Liver (tissue), 9 donors: Measurements from ENCODE around the gene SLC43A3. TPM values are rescaled to one million over a fixed set of nuclear protein-coding genes. Genes with fewer than 3 reads are reported as not detected.

Experiments
- DNase-seq: peaks from one replicate; pipeline ENCODE4 v3.0.0-alpha.2; 2017; ENCODE audit warnings: low spot score
- H3K27ac ChIP-seq, 2 donors: one replicate each; pipeline ENCODE4 v1.7.0; 2013; ENCODE audit warnings: inconsistent platforms in 2 of 2, low read length in 2 of 2, control low read depth in 1 of 2, low read depth in 1 of 2, mild to moderate bottlenecking in 1 of 2
- H3K27me3 ChIP-seq, 4 donors: one replicate each; pipeline versions ENCODE4 v1.6.1 to v1.7.0; 2013; ENCODE audit warnings: low read length in 3 of 4, inconsistent platforms in 1 of 4, mild to moderate bottlenecking in 1 of 4, moderate library complexity in 1 of 4; ENCODE audit not compliant: control insufficient read depth in 4 of 4, insufficient read depth in 4 of 4
- H3K36me3 ChIP-seq, 4 donors: one replicate each; pipeline versions ENCODE4 v1.6.1 to v1.7.0; 2013; ENCODE audit warnings: low read length in 3 of 4, mild to moderate bottlenecking in 3 of 4, low read depth in 1 of 4, moderate library complexity in 1 of 4; ENCODE audit not compliant: control insufficient read depth in 4 of 4, insufficient read depth in 3 of 4
- H3K4me1 ChIP-seq, 4 donors: one replicate each; pipeline versions ENCODE4 v1.6.1 to v1.7.0; 2013; ENCODE audit warnings: low read length in 3 of 4, mild to moderate bottlenecking in 3 of 4, moderate library complexity in 1 of 4; ENCODE audit not compliant: control insufficient read depth in 4 of 4, insufficient read depth in 4 of 4
- H3K4me3 ChIP-seq, 3 donors: one replicate each; pipeline versions ENCODE4 v1.6.1 to v1.7.0; 2013; ENCODE audit warnings: low read length in 3 of 3, control low read depth in 1 of 3, low read depth in 1 of 3, mild to moderate bottlenecking in 1 of 3
- H3K9ac ChIP-seq, 2 donors: one replicate each; pipeline ENCODE4 v1.7.0; 2013; ENCODE audit warnings: low read length in 2 of 2, mild to moderate bottlenecking in 2 of 2, moderate library complexity in 2 of 2, control low read depth in 1 of 2, low read depth in 1 of 2
- H3K9me3 ChIP-seq, 4 donors: one replicate each; pipeline versions ENCODE4 v1.6.1 to v1.7.0; 2013; ENCODE audit warnings: low read length in 3 of 4; ENCODE audit not compliant: control insufficient read depth in 4 of 4
- ATF3 ChIP-seq: IDR thresholded peaks from 2 replicates; pipeline ENCODE4 v1.6.1; 2016; ENCODE audit warnings: antibody characterized with exemption
- EGR1 ChIP-seq, 2 donors: IDR thresholded peaks; 2 replicates each; pipeline ENCODE4 v1.6.1; 2016 to 2018; ENCODE audit warnings: antibody characterized with exemption in 2 of 2, low read depth in 2 of 2
- FOXA1 ChIP-seq: IDR thresholded peaks from 2 replicates; pipeline ENCODE4 v1.6.1; 2016; ENCODE audit warnings: antibody characterized with exemption
- FOXA2 ChIP-seq: IDR thresholded peaks from 2 replicates; pipeline ENCODE4 v1.6.1; 2016; ENCODE audit warnings: antibody characterized with exemption
- GABPA ChIP-seq, 2 donors: IDR thresholded peaks in 1 of 2; conservative IDR thresholded peaks in 1 of 2; 2 replicates each; pipeline ENCODE4 v1.6.1; 2016; ENCODE audit warnings: antibody characterized with exemption in 2 of 2, mild to moderate bottlenecking in 1 of 2, moderate library complexity in 1 of 2
- HNF4A ChIP-seq, 2 donors: conservative IDR thresholded peaks; 2 replicates each; pipeline ENCODE4 v1.6.1; 2016; ENCODE audit warnings: antibody characterized with exemption in 2 of 2, mild to moderate bottlenecking in 2 of 2
- HNF4G ChIP-seq: IDR thresholded peaks from 2 replicates; pipeline ENCODE4 v1.6.1; 2016; ENCODE audit warnings: antibody characterized with exemption
- JUND ChIP-seq, 2 donors: IDR thresholded peaks; 2 replicates each; pipeline ENCODE4 v1.6.1; 2016; ENCODE audit warnings: antibody characterized with exemption in 2 of 2
- NR2F2 ChIP-seq: IDR thresholded peaks from 2 replicates; pipeline ENCODE4 v1.6.1; 2016; ENCODE audit warnings: antibody characterized with exemption
- RAD21 ChIP-seq, 2 donors: IDR thresholded peaks; 2 replicates each; pipeline ENCODE4 v1.6.1; 2016; ENCODE audit warnings: antibody characterized with exemption in 2 of 2, mild to moderate bottlenecking in 2 of 2
- REST ChIP-seq: IDR thresholded peaks from 2 replicates; pipeline ENCODE4 v1.6.1; 2016; ENCODE audit warnings: antibody characterized with exemption, mild to moderate bottlenecking
- RXRA ChIP-seq, 2 donors: IDR thresholded peaks; 2 replicates each; pipeline ENCODE4 v1.6.1; 2017 to 2018; ENCODE audit warnings: antibody characterized with exemption in 2 of 2, mild to moderate bottlenecking in 1 of 2
- SP1 ChIP-seq: IDR thresholded peaks from 2 replicates; pipeline ENCODE4 v1.6.1; 2018; ENCODE audit warnings: antibody characterized with exemption, mild to moderate bottlenecking
- TAF1 ChIP-seq: conservative IDR thresholded peaks from 2 replicates; pipeline ENCODE4 v1.6.1; 2016; ENCODE audit warnings: antibody characterized with exemption, mild to moderate bottlenecking
- YY1 ChIP-seq: IDR thresholded peaks from 2 replicates; pipeline ENCODE4 v1.6.1; 2016; ENCODE audit warnings: antibody characterized with exemption, mild to moderate bottlenecking
- WGBS: extraction: QIAGEN DNeasy Blood & Tissue Kit; methylation state at CpG from one replicate; pipeline ENCODE4 v1.1.7; 2013; 5-methylcytosine and 5-hydroxymethylcytosine counted together
- polyA plus RNA-seq, 2 donors: library from polyadenylated mRNA; stranded (reverse) in 1 of 2; unstranded in 1 of 2; fragments of 200-250 nt in 1 of 2; fragments of >200 nt in 1 of 2; fragmentation: Nextera tagmentation in 1 of 2; extraction: Ambion mirVana in 1 of 2; gene quantifications; one replicate each; pipeline versions ENCODE4 v1.2.1 to v1.2.3, GENCODE V29; 2013 to 2015
- total RNA-seq, 2 donors: library from RNA; depleted of rRNA; stranded (reverse); fragments of >200 nt; gene quantifications; one replicate each; pipeline ENCODE4 v1.2.3, GENCODE V29; 2014
- TF ChIP-seq, protein P1 (sequence below): fragments of 150-350 bp; IDR thresholded peaks from 2 replicates; pipeline ENCODE4 v1.5.1; 2017; ENCODE audit warnings: improper control_type of control experiment, low read depth, low read length; ENCODE audit not compliant: missing input control
- TF ChIP-seq, protein P2 (sequence below): IDR thresholded peaks from 2 replicates; pipeline ENCODE4 v1.6.1; 2016; ENCODE audit warnings: antibody characterized with exemption
- donor health status: healthy.
- donor health status: healthy.
- donor health status: healthy.
- donor health status: healthy.
- donor health status: healthy.

The SLC43A3 gene
- total and polyA plus RNA-seq, 4 donors = 47.2 to 152 (median 93.0) TPM

DNA sequence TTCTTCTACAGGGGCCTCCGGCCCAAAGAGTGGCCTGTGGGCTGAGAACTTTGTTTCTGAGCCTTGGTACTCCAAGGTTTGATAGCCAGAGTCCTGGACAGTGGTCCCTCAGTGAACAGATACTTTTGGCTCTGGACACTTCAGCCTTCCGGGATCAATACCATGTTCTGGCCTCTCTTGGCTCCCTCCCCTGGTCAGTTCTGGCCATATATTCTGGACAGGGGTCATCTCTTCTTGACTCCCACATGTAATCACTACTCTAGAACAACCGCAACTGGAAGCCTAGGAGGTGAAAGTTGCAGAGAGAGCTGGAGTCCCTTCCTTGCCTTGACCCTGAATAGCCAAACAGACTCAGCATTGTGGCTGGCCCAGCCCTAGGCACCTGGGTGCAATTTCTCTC lies 35.7 kb upstream of the SLC43A3 start:
- no peak for DNase-seq
- TF ChIP-seq, protein P1, sequence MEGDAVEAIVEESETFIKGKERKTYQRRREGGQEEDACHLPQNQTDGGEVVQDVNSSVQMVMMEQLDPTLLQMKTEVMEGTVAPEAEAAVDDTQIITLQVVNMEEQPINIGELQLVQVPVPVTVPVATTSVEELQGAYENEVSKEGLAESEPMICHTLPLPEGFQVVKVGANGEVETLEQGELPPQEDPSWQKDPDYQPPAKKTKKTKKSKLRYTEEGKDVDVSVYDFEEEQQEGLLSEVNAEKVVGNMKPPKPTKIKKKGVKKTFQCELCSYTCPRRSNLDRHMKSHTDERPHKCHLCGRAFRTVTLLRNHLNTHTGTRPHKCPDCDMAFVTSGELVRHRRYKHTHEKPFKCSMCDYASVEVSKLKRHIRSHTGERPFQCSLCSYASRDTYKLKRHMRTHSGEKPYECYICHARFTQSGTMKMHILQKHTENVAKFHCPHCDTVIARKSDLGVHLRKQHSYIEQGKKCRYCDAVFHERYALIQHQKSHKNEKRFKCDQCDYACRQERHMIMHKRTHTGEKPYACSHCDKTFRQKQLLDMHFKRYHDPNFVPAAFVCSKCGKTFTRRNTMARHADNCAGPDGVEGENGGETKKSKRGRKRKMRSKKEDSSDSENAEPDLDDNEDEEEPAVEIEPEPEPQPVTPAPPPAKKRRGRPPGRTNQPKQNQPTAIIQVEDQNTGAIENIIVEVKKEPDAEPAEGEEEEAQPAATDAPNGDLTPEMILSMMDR = peak; percentile 3
- TF ChIP-seq FOXA2 (no peak), JUND (IDR thresholded peaks at IDR 0.05) (no peak), EGR1 (IDR thresholded peaks at IDR 0.05; ENCODE audit: low read depth in 2 of 2) (no peak), HNF4A (conservative IDR thresholded peaks at IDR 0.05) (no peak), YY1 (no peak), RAD21 (IDR thresholded peaks at IDR 0.05) (peak in 1 of 2 donors; percentile 19)
- no peaks in the 10 kb centered on the region for H3K9me3 ChIP-seq
- H3K27ac ChIP-seq = no peak overlapping the region
- no peak overlapping the region for H3K4me3 ChIP-seq
- 63% methylated on average over 3 of the region's 3 CpGs for WGBS
- no peak overlapping the region for H3K9ac ChIP-seq
- H3K36me3 ChIP-seq = peaks cover 0 to 3% (median 0%) of the 10 kb centered on the region in 4 donors
- peaks cover 13 to 41% (median 37%) of the 10 kb centered on the region in 4 donors for H3K4me1 ChIP-seq
- H3K27me3 ChIP-seq = no peaks in the 10 kb centered on the region

DNA sequence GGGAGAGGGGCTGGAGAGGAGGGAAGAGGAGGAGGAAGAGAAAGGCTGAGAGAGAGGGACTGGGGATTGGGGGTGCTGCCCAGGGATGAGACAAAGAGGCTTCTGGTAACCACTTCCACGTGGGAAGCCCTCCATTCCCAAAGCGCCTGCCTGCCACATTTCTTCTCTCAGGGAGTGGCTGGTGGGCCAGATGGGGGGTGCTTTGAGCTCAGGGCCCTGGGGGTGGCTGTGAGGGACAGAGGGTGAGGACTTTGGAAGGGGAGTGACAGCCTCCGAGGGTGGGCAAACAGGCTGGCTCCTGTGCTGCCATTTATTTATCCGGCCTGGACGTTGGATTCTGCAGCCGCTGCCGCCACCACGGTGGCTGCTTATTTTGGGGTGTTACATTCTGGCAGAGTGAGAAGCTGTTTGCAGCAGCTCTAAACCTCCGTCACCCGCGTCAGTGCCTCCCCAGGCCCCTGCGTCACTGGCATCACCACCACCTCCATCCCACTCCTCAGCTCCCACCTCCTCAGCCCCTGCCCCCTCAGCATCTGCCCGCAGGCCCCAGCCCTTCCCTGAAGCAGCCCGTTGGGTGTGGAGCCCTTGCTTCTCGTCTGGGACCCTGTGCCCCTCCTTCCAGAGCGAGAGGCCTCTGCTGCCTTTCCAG lies 35.0 kb upstream of the SLC43A3 start:
- no peaks in the 10 kb centered on the region for H3K27me3 ChIP-seq
- H3K4me1 ChIP-seq = peaks cover 14 to 46% (median 42%) of the 10 kb centered on the region in 4 donors
- TF ChIP-seq SP1 (no peak), EGR1 (IDR thresholded peaks at IDR 0.05; ENCODE audit: low read depth in 2 of 2) (no peak), HNF4A (conservative IDR thresholded peaks at IDR 0.05) (no peak), JUND (IDR thresholded peaks at IDR 0.05) (no peak), RAD21 (IDR thresholded peaks at IDR 0.05) (no peak), REST (no peak), TAF1 (no peak), RXRA (IDR thresholded peaks at IDR 0.05) (no peak), YY1 (no peak), HNF4G (no peak), FOXA1 (no peak), ATF3 (no peak), NR2F2 (no peak), FOXA2 (no peak), GABPA (IDR thresholded peaks at IDR 0.05 in 1 of 2, conservative IDR thresholded peaks at IDR 0.05 in 1 of 2) (no peak)
- TF ChIP-seq, protein P1 = no peak
- TF ChIP-seq, protein P2, sequence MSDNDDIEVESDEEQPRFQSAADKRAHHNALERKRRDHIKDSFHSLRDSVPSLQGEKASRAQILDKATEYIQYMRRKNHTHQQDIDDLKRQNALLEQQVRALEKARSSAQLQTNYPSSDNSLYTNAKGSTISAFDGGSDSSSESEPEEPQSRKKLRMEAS = no peak

More for the DNA sequence above, 35.0 kb upstream of the SLC43A3 start:
- Histone ChIP-seq H3K9me3 (no peaks in the 10 kb centered on the region), H3K36me3 (peaks cover 0 to 3% (median 0%) of the 10 kb centered on the region in 4 donors), H3K4me3 (no peak overlapping the region), H3K9ac (no peak overlapping the region), H3K27ac (no peak overlapping the region)
- WGBS = 76% methylated on average over 16 of the region's 16 CpGs
- DNase-seq = no peak
